GM18873 (cell line): ENCODE data around the gene RIN1.
"Not testable (repeated sequence)": the region's sequence is repeated elsewhere in the genome, so short reads cannot be mapped to it uniquely, and the experiment has no call there.

Source experiments
- ATAC-seq: cut with Tn5 transposase; IDR thresholded peaks from one replicate; pipeline ENCODE4 v1.9.1; 2021; ENCODE audit warnings: mild to moderate bottlenecking, moderate library complexity, moderate number of reproducible peaks; ENCODE audit not compliant: unreplicated experiment, low FRiP score

The RIN1 gene

GRCh38 chr11:66322732-66323427 is 13.4 kb downstream of the RIN1 start:
- no peak for ATAC-seq

GRCh38 chr11:66321606-66322005 is 14.6 kb downstream of the RIN1 start:
- ATAC-seq, result no peak

GRCh38 chr11:66320748-66321147 is 15.5 kb downstream of the RIN1 start:
- not testable (repeated sequence) for ATAC-seq

- ATAC-seq, result not testable (repeated sequence)
Observed at GRCh38 chr11:66320289-66320688, 15.9 kb downstream of the RIN1 start.

GRCh38 chr11:66318600-66318970 is 17.6 kb downstream of the RIN1 start:
- no peak for ATAC-seq

GRCh38 chr11:66317723-66318599 is 18.3 kb downstream of the RIN1 start:
- ATAC-seq, result no peak

GRCh38 chr11:66317322-66317722 is 18.9 kb downstream of the RIN1 start:
- ATAC-seq, result no peak

- ATAC-seq, result no peak
Observed at GRCh38 chr11:66316849-66317251, 19.4 kb downstream of the RIN1 start, which contains the start of gene CD248. Gene CD248, minus strand, starts transcription at chr11:66317044. Its CDS starts 17 bp downstream, at chr11:66317027.

GRCh38 chr11:66315921-66316811 is 20.1 kb downstream of the RIN1 start:
- ATAC-seq, result no peak

GRCh38 chr11:66315498-66315885 is 20.7 kb downstream of the RIN1 start:
- ATAC-seq, result no peak

- no peak for ATAC-seq
Observed at GRCh38 chr11:66314561-66315497, 21.4 kb downstream of the RIN1 start.

GRCh38 chr11:66314186-66314501 is 22.1 kb downstream of the RIN1 start:
- no peak for ATAC-seq

- no peak for ATAC-seq
Observed at GRCh38 chr11:66313321-66314185, 22.7 kb downstream of the RIN1 start.

- peak; percentile 36 for ATAC-seq
Observed at GRCh38 chr11:66312549-66313320, 23.5 kb downstream of the RIN1 start.

GRCh38 chr11:66311965-66312548 is 24.2 kb downstream of the RIN1 start:
- peak; percentile 64 for ATAC-seq

- no peak for ATAC-seq
Observed at GRCh38 chr11:66311470-66311964, 24.7 kb downstream of the RIN1 start.

- not testable (repeated sequence) for ATAC-seq
Observed at GRCh38 chr11:66310803-66311440, 25.3 kb downstream of the RIN1 start.
